Neural cell (in vitro differentiated cells): ENCODE data around the gene SLC66A1.
"Not testable (repeated sequence)": the region's sequence is repeated elsewhere in the genome, so short reads cannot be mapped to it uniquely, and the experiment has no call there.

Experiments
- EP300 ChIP-seq: fragments of 450-650 bp; conservative IDR thresholded peaks from 2 replicates; pipeline ENCODE4 v1.6.1; 2014; ENCODE audit warnings: antibody characterized with exemption, mild to moderate bottlenecking, moderate library complexity; ENCODE audit not compliant: poor library complexity, severe bottlenecking
- EZH2 ChIP-seq: fragments of 200-600, 300-800 bp; shearing (Covaris generic), sonication (generic); IDR thresholded peaks from 2 replicates; pipeline ENCODE4 v1.6.1; 2014; ENCODE audit warnings: antibody characterized with exemption, low read length, borderline replicate concordance, mild to moderate bottlenecking; ENCODE audit not compliant: insufficient read depth, poor library complexity, severe bottlenecking
- MXI1 ChIP-seq: fragments of 450-650 bp; conservative IDR thresholded peaks from 2 replicates; pipeline ENCODE4 v1.6.1; 2014; ENCODE audit warnings: antibody characterized with exemption, mild to moderate bottlenecking; ENCODE audit not compliant: poor library complexity, severe bottlenecking
- POLR2AphosphoS5 ChIP-seq: IDR thresholded peaks from 2 replicates; pipeline ENCODE4 v1.6.1; 2012
- SMC3 ChIP-seq: fragments of 450-650 bp; conservative IDR thresholded peaks from 2 replicates; pipeline ENCODE4 v1.6.1; 2014; ENCODE audit warnings: antibody characterized with exemption, mild to moderate bottlenecking, moderate library complexity; ENCODE audit not compliant: poor library complexity
- TF ChIP-seq, protein P1 (sequence below): fragments of 450-650 bp; IDR thresholded peaks from 2 replicates; pipeline ENCODE4 v1.5.1; 2014; ENCODE audit warnings: antibody characterized with exemption, mild to moderate bottlenecking, moderate library complexity; ENCODE audit not compliant: poor library complexity, severe bottlenecking
- TF ChIP-seq, protein P2 (sequence below): IDR thresholded peaks from 2 replicates; pipeline ENCODE4 v1.6.1; 2012; ENCODE audit warnings: borderline replicate concordance

DNA sequence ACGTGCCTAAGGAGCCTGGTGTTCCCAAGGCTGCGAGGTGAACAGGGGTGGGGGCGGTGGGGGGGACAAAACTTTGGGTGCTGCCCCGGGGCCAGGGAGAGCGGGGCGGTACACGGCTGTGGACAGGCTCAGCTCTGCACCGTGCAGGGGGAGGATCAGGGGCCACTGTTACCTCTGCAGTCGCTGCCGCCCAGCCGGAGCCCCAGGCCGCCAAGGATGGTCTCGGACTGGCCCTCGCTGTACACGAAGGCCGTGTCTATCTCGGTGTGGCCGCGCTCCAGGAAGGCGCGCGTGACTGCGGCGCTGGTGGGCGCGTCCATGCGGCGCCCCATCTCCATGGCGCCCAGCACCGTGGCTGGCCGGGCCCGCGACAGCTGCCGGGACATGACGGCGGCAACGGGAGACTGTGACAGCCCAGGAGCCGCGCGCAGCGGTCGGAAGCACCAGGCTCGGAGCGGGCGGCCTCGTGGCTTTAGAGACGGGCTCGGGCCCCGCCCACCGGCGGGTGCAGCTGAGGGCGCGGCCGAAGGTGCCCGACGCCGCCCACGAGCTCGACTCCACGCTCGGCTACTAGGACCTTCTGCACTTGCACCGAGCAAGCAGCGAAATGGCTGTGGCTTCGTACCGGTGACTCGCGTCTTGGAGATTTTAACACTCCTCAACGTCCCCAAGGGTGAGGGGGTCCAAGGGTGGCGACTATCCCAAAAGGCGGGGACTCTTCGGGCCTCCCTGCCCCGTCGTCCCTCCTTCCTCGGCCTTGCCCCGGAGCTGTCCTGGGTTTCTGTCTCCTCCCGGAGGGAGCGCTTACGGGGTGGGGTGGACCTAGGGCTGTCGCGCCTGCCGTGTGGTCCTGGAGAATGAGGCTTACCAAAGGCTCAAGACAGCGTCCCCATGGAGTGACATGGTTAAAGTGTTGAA is 23.5 kb upstream of the SLC66A1 start, which contains the start of gene AKR7A3:
- not testable (repeated sequence) for TF ChIP-seq EZH2, EP300, MXI1, POLR2AphosphoS5, SMC3
- TF ChIP-seq, protein P1, sequence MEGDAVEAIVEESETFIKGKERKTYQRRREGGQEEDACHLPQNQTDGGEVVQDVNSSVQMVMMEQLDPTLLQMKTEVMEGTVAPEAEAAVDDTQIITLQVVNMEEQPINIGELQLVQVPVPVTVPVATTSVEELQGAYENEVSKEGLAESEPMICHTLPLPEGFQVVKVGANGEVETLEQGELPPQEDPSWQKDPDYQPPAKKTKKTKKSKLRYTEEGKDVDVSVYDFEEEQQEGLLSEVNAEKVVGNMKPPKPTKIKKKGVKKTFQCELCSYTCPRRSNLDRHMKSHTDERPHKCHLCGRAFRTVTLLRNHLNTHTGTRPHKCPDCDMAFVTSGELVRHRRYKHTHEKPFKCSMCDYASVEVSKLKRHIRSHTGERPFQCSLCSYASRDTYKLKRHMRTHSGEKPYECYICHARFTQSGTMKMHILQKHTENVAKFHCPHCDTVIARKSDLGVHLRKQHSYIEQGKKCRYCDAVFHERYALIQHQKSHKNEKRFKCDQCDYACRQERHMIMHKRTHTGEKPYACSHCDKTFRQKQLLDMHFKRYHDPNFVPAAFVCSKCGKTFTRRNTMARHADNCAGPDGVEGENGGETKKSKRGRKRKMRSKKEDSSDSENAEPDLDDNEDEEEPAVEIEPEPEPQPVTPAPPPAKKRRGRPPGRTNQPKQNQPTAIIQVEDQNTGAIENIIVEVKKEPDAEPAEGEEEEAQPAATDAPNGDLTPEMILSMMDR = not testable (repeated sequence)
- TF ChIP-seq, protein P2, sequence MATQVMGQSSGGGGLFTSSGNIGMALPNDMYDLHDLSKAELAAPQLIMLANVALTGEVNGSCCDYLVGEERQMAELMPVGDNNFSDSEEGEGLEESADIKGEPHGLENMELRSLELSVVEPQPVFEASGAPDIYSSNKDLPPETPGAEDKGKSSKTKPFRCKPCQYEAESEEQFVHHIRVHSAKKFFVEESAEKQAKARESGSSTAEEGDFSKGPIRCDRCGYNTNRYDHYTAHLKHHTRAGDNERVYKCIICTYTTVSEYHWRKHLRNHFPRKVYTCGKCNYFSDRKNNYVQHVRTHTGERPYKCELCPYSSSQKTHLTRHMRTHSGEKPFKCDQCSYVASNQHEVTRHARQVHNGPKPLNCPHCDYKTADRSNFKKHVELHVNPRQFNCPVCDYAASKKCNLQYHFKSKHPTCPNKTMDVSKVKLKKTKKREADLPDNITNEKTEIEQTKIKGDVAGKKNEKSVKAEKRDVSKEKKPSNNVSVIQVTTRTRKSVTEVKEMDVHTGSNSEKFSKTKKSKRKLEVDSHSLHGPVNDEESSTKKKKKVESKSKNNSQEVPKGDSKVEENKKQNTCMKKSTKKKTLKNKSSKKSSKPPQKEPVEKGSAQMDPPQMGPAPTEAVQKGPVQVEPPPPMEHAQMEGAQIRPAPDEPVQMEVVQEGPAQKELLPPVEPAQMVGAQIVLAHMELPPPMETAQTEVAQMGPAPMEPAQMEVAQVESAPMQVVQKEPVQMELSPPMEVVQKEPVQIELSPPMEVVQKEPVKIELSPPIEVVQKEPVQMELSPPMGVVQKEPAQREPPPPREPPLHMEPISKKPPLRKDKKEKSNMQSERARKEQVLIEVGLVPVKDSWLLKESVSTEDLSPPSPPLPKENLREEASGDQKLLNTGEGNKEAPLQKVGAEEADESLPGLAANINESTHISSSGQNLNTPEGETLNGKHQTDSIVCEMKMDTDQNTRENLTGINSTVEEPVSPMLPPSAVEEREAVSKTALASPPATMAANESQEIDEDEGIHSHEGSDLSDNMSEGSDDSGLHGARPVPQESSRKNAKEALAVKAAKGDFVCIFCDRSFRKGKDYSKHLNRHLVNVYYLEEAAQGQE = not testable (repeated sequence)
